Activated CD4-positive, alpha-beta memory T cell treated with anti-CD3 and anti-CD28 coated beads for 36 hours (primary cell): Measurements from ENCODE around the gene TKT. TPM values are rescaled to one million over a fixed set of nuclear protein-coding genes. Genes with fewer than 3 reads are reported as not detected.

Experiments used
- CTCF ChIA-PET: fragments of 350-600 bp; sonication (Branson Sonifier 250); formaldehyde crosslinking; loops from one replicate; lab custom pipeline; 2021; ENCODE audit warnings: antibody characterized with exemption, inconsistent platforms; lab: Charles Lee
- POLR2A ChIA-PET: fragments of 350-600 bp; sonication (Branson Sonifier 250); formaldehyde crosslinking; loops from one replicate; lab custom pipeline; 2021; ENCODE audit warnings: antibody characterized with exemption; lab: Charles Lee
- DNase-seq: peaks from one replicate; pipeline ENCODE4 v3.0.0-alpha.2; 2020
- H3K27ac Mint-ChIP-seq: one replicate; pipeline ENCODE4 v1.8.0; 2021; ENCODE audit warnings: mixed read lengths
- H3K27me3 Mint-ChIP-seq: one replicate; pipeline ENCODE4 v1.8.0; 2021; ENCODE audit warnings: mixed read lengths
- H3K36me3 Mint-ChIP-seq: one replicate; pipeline ENCODE4 v1.8.0; 2021; ENCODE audit warnings: mixed read lengths
- H3K4me1 Mint-ChIP-seq: one replicate; pipeline ENCODE4 v1.8.0; 2021; ENCODE audit warnings: low read depth, mixed read lengths
- H3K4me3 Mint-ChIP-seq: one replicate; pipeline ENCODE4 v1.8.0; 2021; ENCODE audit warnings: mild to moderate bottlenecking, mixed read lengths
- H3K9me3 Mint-ChIP-seq: one replicate; pipeline ENCODE4 v1.8.0; 2021; ENCODE audit warnings: mixed read lengths
- intact Hi-C: fragments of 100-400 bp; cut with micrococcal nuclease; formaldehyde crosslinking; loops from one replicate; pipeline ENCODE4 v1.15.1; 2023
- total RNA-seq, 2 experiments: library from RNA; stranded (reverse); gene quantifications; one replicate each; pipeline ENCODE4 v1.2.3, GENCODE V29; 2021

The TKT gene
- total RNA-seq, 2 experiments from 2014 or later = 252 to 254 TPM

GRCh38 chr3:53199834-53200233 is 56.0 kb downstream of the TKT start:
- intact Hi-C loops = no loop called here
- H3K9me3 Mint-ChIP-seq = no peaks in the 10 kb centered on the region
- H3K36me3 Mint-ChIP-seq = no peaks in the 10 kb centered on the region
- no peak overlapping the region for H3K27ac Mint-ChIP-seq
- H3K27me3 Mint-ChIP-seq = no peaks in the 10 kb centered on the region
- ChIA-PET POLR2A (interaction anchor here (1.6 kb wide), 1 partner anchor 85 kb away, joined by 6 read pairs; no protein-coding TSS in a partner anchor), CTCF (interaction anchor here (0.6 to 5.9 kb wide), 5 partner anchors 15 to 90 kb away, joined by 3 to 124 read pairs (median 4); no protein-coding TSS in a partner anchor)
- H3K4me1 Mint-ChIP-seq = peaks cover 7% of the 10 kb centered on the region
- no peak overlapping the region for H3K4me3 Mint-ChIP-seq
- DNase-seq = no peak

GRCh38 chr3:53198996-53199395 is 56.8 kb downstream of the TKT start:
- Mint-ChIP-seq H3K4me1 (peaks cover 7% of the 10 kb centered on the region), H3K27ac (no peak overlapping the region), H3K4me3 (no peak overlapping the region), H3K36me3 (no peaks in the 10 kb centered on the region), H3K27me3 (no peaks in the 10 kb centered on the region), H3K9me3 (no peaks in the 10 kb centered on the region)
- POLR2A ChIA-PET = no interaction called here
- CTCF ChIA-PET = interaction anchor here (0.6 to 5.9 kb wide), 4 partner anchors 30 to 82 kb away, joined by 3 to 124 read pairs (median 8); no protein-coding TSS in a partner anchor
- intact Hi-C loops = no loop called here
- DNase-seq = no peak

- no peaks in the 10 kb centered on the region for H3K9me3 Mint-ChIP-seq
- no peak for DNase-seq
- ChIA-PET POLR2A (interaction anchor here (1.2 kb wide), 1 partner anchor 84 kb away, joined by 3 read pairs; no protein-coding TSS in a partner anchor), CTCF (interaction anchor here (0.6 to 5.9 kb wide), 4 partner anchors 29 to 81 kb away, joined by 3 to 124 read pairs (median 8); no protein-coding TSS in a partner anchor)
- no peaks in the 10 kb centered on the region for H3K27me3 Mint-ChIP-seq
- H3K4me1 Mint-ChIP-seq = peaks cover 7% of the 10 kb centered on the region
- no peak overlapping the region for H3K27ac Mint-ChIP-seq
- intact Hi-C loops = no loop called here
- no peak overlapping the region for H3K4me3 Mint-ChIP-seq
- no peaks in the 10 kb centered on the region for H3K36me3 Mint-ChIP-seq
These were observed 57.4 kb downstream of the TKT start for GRCh38 chr3:53198256-53198977.

- Mint-ChIP-seq H3K4me3 (no peak overlapping the region), H3K4me1 (peaks cover 7% of the 10 kb centered on the region), H3K27ac (no peak overlapping the region), H3K27me3 (no peaks in the 10 kb centered on the region), H3K9me3 (no peaks in the 10 kb centered on the region), H3K36me3 (no peaks in the 10 kb centered on the region)
- DNase-seq = peak; percentile 77
- ChIA-PET POLR2A (interaction anchor here (0.9 to 1.2 kb wide), 3 partner anchors 66 to 82 kb away, joined by 3 to 5 read pairs (median 3); no protein-coding TSS in a partner anchor), CTCF (interaction anchor here (0.6 to 5.9 kb wide), 31 partner anchors 12 to 291 kb away, joined by 3 to 141 read pairs (median 5); partner anchors contain the start of gene PRKCD)
- intact Hi-C loops = loop anchor here (1.0 to 2.0 kb wide), 5 partner anchors 60 to 86 kb away; partner anchors contain the start of genes RFT1 and TKT
These were observed 59.0 kb downstream of the TKT start for GRCh38 chr3:53196575-53197407.

GRCh38 chr3:53195602-53196574 is 59.9 kb downstream of the TKT start:
- POLR2A ChIA-PET = interaction anchor here (0.9 to 1.2 kb wide), 3 partner anchors 59 to 81 kb away, joined by 3 to 5 read pairs (median 4); no protein-coding TSS in a partner anchor
- H3K4me3 Mint-ChIP-seq = no peak overlapping the region
- intact Hi-C loops = loop anchor here (1.0 to 2.0 kb wide), 3 partner anchors 61 to 82 kb away; partner anchors contain the start of gene TKT
- H3K36me3 Mint-ChIP-seq = no peaks in the 10 kb centered on the region
- H3K27ac Mint-ChIP-seq = no peak overlapping the region
- H3K9me3 Mint-ChIP-seq = no peaks in the 10 kb centered on the region
- CTCF ChIA-PET = interaction anchor here (0.6 to 5.9 kb wide), 39 partner anchors 11 to 623 kb away, joined by 3 to 141 read pairs (median 4); partner anchors contain the start of gene PRKCD
- peak; percentile 66 for DNase-seq
- H3K4me1 Mint-ChIP-seq = peaks cover 7% of the 10 kb centered on the region
- H3K27me3 Mint-ChIP-seq = no peaks in the 10 kb centered on the region

- H3K27ac Mint-ChIP-seq = no peak overlapping the region
These were observed 60.8 kb downstream of the TKT start for GRCh38 chr3:53195066-53195450.

GRCh38 chr3:53194210-53195065 is 61.4 kb downstream of the TKT start:
- Mint-ChIP-seq H3K36me3 (peaks cover 5% of the 10 kb centered on the region), H3K27ac (no peak overlapping the region), H3K27me3 (no peaks in the 10 kb centered on the region), H3K4me1 (peaks cover 7% of the 10 kb centered on the region), H3K9me3 (no peaks in the 10 kb centered on the region), H3K4me3 (no peak overlapping the region)
- intact Hi-C loops = no loop called here
- DNase-seq = no peak
- ChIA-PET POLR2A (interaction anchor here (1.0 kb wide), 1 partner anchor 60 kb away, joined by 4 read pairs; no protein-coding TSS in a partner anchor), CTCF (interaction anchor here (1.0 to 5.9 kb wide), 12 partner anchors 12 to 357 kb away, joined by 3 to 141 read pairs (median 6); partner anchors contain the start of gene PRKCD)

More at GRCh38 chr3:53195066-53195450, 60.8 kb downstream of the TKT start:
- Mint-ChIP-seq H3K9me3 (no peaks in the 10 kb centered on the region), H3K36me3 (peaks cover 3% of the 10 kb centered on the region), H3K27me3 (no peaks in the 10 kb centered on the region), H3K4me1 (peaks cover 7% of the 10 kb centered on the region), H3K4me3 (no peak overlapping the region)
- CTCF ChIA-PET = interaction anchor here (0.9 to 5.9 kb wide), 18 partner anchors 12 to 358 kb away, joined by 3 to 141 read pairs (median 6); partner anchors contain the start of gene PRKCD
- POLR2A ChIA-PET = interaction anchor here (1.0 kb wide), 1 partner anchor 60 kb away, joined by 4 read pairs; no protein-coding TSS in a partner anchor
- DNase-seq = no peak
- intact Hi-C loops = no loop called here

GRCh38 chr3:53193466-53194209 is 62.2 kb downstream of the TKT start:
- Mint-ChIP-seq H3K36me3 (peaks cover 5% of the 10 kb centered on the region), H3K4me1 (peaks cover 7% of the 10 kb centered on the region), H3K4me3 (no peak overlapping the region), H3K9me3 (no peaks in the 10 kb centered on the region), H3K27me3 (no peaks in the 10 kb centered on the region), H3K27ac (no peak overlapping the region)
- CTCF ChIA-PET = interaction anchor here (1.6 to 5.9 kb wide), 3 partner anchors 59 to 79 kb away, joined by 11 to 124 read pairs (median 11); no protein-coding TSS in a partner anchor
- no peak for DNase-seq
- POLR2A ChIA-PET = no interaction called here
- intact Hi-C loops = no loop called here

- POLR2A ChIA-PET = no interaction called here
- CTCF ChIA-PET = interaction anchor here (1.6 to 2.5 kb wide), 2 partner anchors 58 to 78 kb away, joined by 11 read pairs; no protein-coding TSS in a partner anchor
- Mint-ChIP-seq H3K4me1 (peaks cover 7% of the 10 kb centered on the region), H3K27me3 (no peaks in the 10 kb centered on the region), H3K36me3 (peaks cover 5% of the 10 kb centered on the region), H3K4me3 (no peak overlapping the region), H3K9me3 (no peaks in the 10 kb centered on the region), H3K27ac (no peak overlapping the region)
- intact Hi-C loops = no loop called here
- no peak for DNase-seq
These were observed 63.2 kb downstream of the TKT start for GRCh38 chr3:53192608-53193007.
